Type B pancreatic cell (in vitro differentiated cells): ENCODE results near the gene MRPS23. TPM values are rescaled to one million over a fixed set of nuclear protein-coding genes. Genes with fewer than 3 reads are reported as not detected.

Experiments
- DNase-seq: peaks from one replicate; pipeline ENCODE4 v3.0.0; 2021; ENCODE audit warnings: mixed read lengths; ENCODE audit not compliant: unreplicated experiment; ENCODE audit errors: extremely low spot score
- H3K27ac Mint-ChIP-seq: 2 replicates; pipeline ENCODE4 v1.8.0; 2021; ENCODE audit warnings: mild to moderate bottlenecking, mixed read lengths
- H3K27me3 Mint-ChIP-seq: 2 replicates; pipeline ENCODE4 v1.8.0; 2021; ENCODE audit warnings: mixed read lengths
- H3K36me3 Mint-ChIP-seq: 2 replicates; pipeline ENCODE4 v1.8.0; 2021; ENCODE audit warnings: mixed read lengths
- H3K4me1 Mint-ChIP-seq: one replicate; pipeline ENCODE4 v1.8.0; 2021; ENCODE audit warnings: mixed read lengths; ENCODE audit not compliant: unreplicated experiment
- H3K4me3 Mint-ChIP-seq: 2 replicates; pipeline ENCODE4 v1.8.0; 2021; ENCODE audit warnings: mild to moderate bottlenecking, mixed read lengths
- H3K9me3 Mint-ChIP-seq: 2 replicates; pipeline ENCODE4 v1.8.0; 2021; ENCODE audit warnings: mixed read lengths
- CTCF ChIP-seq: fragments of 200-600 bp; sonication (generic); conservative IDR thresholded peaks from 2 replicates; pipeline ENCODE4 v1.5.0; 2021; ENCODE audit warnings: antibody characterized with exemption, mild to moderate bottlenecking
- total RNA-seq: library from RNA; stranded (reverse); gene quantifications from 2 replicates; pipeline ENCODE4 v1.2.1, GENCODE V29; 2021; ENCODE audit warnings: low replicate concordance

The MRPS23 gene
- total RNA-seq, 1 donor from 2014 or later = 46.9 TPM

GRCh38 chr17:57833179-57833939 lies 16.5 kb downstream of the MRPS23 start:
- TF ChIP-seq CTCF = peak; percentile 100
- peaks cover 6% of the 10 kb centered on the region for H3K36me3 Mint-ChIP-seq
- peaks cover 13% of the 10 kb centered on the region for H3K27me3 Mint-ChIP-seq
- H3K4me1 Mint-ChIP-seq = no peaks in the 10 kb centered on the region
- no peak overlapping the region for H3K4me3 Mint-ChIP-seq
- no peak for DNase-seq
- H3K27ac Mint-ChIP-seq = no peak overlapping the region
- H3K9me3 Mint-ChIP-seq = no peaks in the 10 kb centered on the region

GRCh38 chr17:57832314-57833178 lies 17.3 kb downstream of the MRPS23 start:
- Mint-ChIP-seq H3K36me3 (peaks cover 4% of the 10 kb centered on the region), H3K9me3 (no peaks in the 10 kb centered on the region), H3K4me1 (no peaks in the 10 kb centered on the region), H3K4me3 (no peak overlapping the region), H3K27ac (no peak overlapping the region), H3K27me3 (peaks cover 13% of the 10 kb centered on the region)
- TF ChIP-seq CTCF = no peak
- DNase-seq = no peak

DNA sequence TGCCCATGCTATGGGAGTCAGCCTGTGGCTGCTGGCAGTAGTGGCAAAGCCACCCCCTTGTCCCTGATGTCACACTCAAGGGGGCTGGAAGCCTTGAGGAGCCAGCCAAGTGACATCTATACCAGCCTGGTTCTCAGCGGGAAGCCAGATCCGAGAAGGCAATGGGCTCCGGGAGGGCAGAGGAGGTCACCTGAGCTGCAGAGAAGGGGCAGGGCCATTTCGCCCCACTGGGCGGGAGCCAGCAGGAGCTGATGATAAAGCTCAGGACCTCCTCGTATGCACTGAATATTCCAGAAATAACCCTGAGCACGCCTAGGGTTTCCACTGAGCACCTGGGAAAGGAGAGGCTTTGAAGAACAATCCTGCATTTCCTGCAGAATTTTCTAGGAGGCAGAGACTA lies 19.0 kb downstream of the MRPS23 start:
- TF ChIP-seq CTCF = no peak
- H3K4me3 Mint-ChIP-seq = no peak overlapping the region
- no peak for DNase-seq
- no peaks in the 10 kb centered on the region for H3K36me3 Mint-ChIP-seq
- no peaks in the 10 kb centered on the region for H3K4me1 Mint-ChIP-seq
- H3K27me3 Mint-ChIP-seq = peaks cover 21% of the 10 kb centered on the region
- no peak overlapping the region for H3K27ac Mint-ChIP-seq
- no peaks in the 10 kb centered on the region for H3K9me3 Mint-ChIP-seq

- peaks cover 43% of the 10 kb centered on the region for H3K27me3 Mint-ChIP-seq
- H3K27ac Mint-ChIP-seq = no peak overlapping the region
Measured at GRCh38 chr17:57823469-57824401, 26.1 kb downstream of the MRPS23 start.

More at GRCh38 chr17:57823469-57824401, 26.1 kb downstream of the MRPS23 start:
- TF ChIP-seq CTCF = no peak
- H3K4me3 Mint-ChIP-seq = peak overlapping the region; percentile 53
- no peaks in the 10 kb centered on the region for H3K36me3 Mint-ChIP-seq
- H3K9me3 Mint-ChIP-seq = no peaks in the 10 kb centered on the region
- no peak for DNase-seq
- H3K4me1 Mint-ChIP-seq = peaks cover 14% of the 10 kb centered on the region
